NCI-H187 treated with DMSO at 0.1 percent for 48 hours (cell line): ENCODE measurements around the gene MYL11.
A peak's percentile ranks its signal among the peaks of the same experiment; 100 is the strongest.

ENCODE experiments used
- DNase-seq: peaks from one replicate; lab custom pipeline; 2025; lab: John Stamatoyannopoulos, UW

MYL11 gene

DNA sequence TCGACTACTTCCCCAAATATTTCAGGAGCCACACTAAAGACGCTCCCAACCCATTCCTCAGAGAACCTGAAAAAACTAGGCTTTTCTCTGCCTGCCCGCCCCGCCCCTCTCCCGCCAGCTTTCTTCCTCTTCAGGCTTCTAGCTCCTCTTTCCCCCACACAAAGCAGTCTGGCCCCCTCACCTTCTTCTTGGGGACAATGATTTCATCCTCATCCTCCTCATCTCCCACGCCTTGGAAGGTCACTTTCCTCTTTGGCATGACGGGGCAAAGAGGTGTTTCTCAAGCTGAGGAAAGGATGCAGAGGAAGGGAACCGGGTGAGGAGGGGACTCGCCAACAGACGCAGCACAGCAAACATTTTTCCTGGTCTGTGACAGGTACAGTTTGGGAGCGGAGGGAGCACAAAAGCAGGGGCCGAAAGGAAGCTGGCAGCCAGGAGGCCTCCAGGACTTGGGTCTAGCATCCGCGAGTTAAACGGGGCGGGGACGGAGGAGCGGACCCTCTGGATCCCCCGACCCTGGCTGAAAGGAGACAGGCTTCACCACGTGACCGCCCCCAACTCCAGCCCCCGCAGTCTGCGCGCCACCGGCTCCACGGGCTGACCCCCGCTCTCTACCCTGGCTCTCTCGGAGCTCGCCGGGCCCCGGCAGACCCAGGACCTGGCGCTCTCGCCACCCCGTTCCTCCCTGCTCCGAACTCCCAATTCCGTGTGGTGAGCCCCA lies 20.0 kb upstream of the MYL11 start:
- no peak for DNase-seq

GRCh38 chr16:30355144-30355953 lies 19.3 kb upstream of the MYL11 start, which contains the start of gene CD2BP2:
CD2BP2 (minus strand) TSS chr16:30355308; CDS start chr16:30354681, 627 bp downstream.
- peak; percentile 38 for DNase-seq

DNA sequence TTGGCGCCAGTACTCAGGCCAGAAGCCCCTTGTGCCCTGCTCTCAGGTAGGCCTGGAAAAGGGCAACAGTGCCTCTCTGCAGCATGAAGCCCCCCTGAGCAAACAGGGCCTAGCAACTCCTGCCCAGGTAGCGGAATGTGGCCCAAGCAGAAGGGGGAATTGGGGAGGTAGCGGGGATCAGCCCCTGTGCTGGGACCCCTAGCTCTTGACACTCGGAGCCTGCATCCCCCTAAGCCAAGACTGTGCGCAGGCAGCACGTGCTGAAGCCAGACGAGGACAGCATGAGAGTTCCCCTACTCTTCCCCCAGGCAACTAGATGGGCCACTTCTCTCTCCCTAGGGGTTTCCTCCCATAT lies 18.7 kb upstream of the MYL11 start:
- DNase-seq = no peak

DNA sequence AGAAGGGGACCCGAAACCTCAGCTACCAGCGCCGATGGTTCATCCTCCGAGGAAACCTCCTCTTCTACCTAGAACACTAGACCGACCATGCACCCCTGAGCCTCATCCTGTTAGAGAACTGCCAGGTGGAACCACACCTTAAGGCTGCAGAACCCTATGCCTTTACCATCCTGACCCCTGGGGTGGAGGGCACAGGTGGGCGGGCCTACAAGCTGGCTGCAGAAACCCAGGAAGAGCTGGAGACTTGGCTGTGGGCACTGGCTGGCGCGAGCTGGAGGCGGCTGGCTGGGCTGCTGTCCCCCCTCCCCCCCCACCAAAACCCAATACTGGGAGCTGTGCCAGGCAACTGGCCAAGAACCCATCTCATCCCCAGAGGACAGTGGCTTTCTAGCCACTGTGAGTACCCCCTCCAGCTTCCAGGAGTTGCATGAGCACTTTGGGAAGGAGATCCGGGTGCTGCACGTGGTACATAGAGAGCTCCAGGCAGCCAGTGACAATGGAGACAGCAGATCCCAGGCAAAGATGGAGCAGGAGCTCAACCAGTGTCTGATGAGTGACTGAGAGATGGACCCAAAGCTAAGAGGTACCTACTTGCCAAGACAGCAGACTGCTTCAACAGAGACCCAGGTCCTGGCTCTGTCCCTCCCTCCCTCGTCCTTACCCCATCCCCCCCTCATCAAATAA lies 18.1 kb upstream of the MYL11 start:
- no peak for DNase-seq

- DNase-seq = no peak
Measured at GRCh38 chr16:30357085-30357714, 17.4 kb upstream of the MYL11 start.

GRCh38 chr16:30357715-30358576 lies 16.7 kb upstream of the MYL11 start:
- no peak for DNase-seq

GRCh38 chr16:30358577-30358936 lies 16.0 kb upstream of the MYL11 start:
- no peak for DNase-seq

GRCh38 chr16:30358990-30359870 lies 15.4 kb upstream of the MYL11 start:
- DNase-seq = no peak

GRCh38 chr16:30359871-30360170 lies 14.8 kb upstream of the MYL11 start:
- DNase-seq = no peak

DNA sequence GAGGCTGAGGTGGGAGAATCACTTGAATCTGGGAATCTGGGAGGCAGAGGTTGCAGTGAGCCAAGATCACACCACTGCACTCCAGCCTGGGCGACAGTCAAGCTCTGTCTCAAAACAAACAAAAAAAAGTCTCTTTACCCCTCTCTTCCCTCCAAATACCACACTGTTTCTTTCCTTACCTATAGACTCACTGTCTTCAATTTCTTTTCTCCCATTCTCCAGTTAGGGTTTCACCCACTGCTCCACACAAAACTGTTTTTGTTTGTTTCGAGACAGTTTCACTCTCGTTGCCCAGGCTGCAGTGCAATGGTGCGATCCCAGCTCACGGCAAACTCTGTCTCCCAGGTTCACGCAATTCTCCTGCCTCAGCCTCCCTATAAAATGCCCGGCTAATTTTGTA lies 13.4 kb upstream of the MYL11 start:
- no peak for DNase-seq

DNA sequence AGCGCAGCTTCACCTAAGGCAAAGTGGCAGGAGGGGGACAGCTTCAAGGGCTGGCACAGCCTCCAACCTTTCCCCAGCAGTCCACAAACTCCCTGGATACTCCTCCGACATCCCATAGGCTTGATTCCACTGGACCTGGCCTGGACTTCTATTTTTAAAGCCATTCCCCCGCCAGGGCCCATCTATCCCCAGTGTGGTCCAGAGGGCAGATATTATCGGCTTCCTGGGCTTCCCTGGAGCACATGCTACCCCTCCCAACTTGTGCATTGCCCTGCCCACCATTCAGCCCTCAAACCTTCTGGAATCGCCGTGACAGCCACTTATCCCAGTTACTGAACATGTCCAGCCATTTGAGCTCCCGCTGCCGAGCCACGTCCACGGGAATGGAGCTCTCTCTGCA lies 9.4 kb upstream of the MYL11 start:
- DNase-seq = no peak

DNA sequence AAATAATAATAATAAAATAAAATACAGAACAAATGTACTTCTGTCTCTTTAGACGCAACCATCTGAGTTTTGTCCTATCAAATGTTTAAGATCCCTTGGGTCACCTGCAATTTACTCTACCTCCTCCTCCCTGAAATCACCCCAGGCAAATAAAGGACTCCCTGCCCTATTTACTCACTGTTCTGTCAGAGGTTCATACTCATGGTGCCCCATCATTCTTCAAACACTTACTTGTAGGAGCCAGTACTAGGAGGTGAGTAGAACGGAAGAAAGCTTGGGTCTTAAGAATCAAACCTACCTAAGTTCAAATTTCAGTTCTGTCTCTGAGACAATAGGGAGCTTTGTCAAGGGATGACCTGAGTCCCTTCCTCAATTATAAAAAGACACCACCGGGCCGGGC lies 8.1 kb upstream of the MYL11 start:
- DNase-seq = no peak

GRCh38 chr16:30367349-30368009 lies 7.1 kb upstream of the MYL11 start:
- no peak for DNase-seq

- no peak for DNase-seq
Measured at GRCh38 chr16:30368122-30368791, 6.3 kb upstream of the MYL11 start.

GRCh38 chr16:30368792-30369090 lies 5.9 kb upstream of the MYL11 start:
- no peak for DNase-seq

DNA sequence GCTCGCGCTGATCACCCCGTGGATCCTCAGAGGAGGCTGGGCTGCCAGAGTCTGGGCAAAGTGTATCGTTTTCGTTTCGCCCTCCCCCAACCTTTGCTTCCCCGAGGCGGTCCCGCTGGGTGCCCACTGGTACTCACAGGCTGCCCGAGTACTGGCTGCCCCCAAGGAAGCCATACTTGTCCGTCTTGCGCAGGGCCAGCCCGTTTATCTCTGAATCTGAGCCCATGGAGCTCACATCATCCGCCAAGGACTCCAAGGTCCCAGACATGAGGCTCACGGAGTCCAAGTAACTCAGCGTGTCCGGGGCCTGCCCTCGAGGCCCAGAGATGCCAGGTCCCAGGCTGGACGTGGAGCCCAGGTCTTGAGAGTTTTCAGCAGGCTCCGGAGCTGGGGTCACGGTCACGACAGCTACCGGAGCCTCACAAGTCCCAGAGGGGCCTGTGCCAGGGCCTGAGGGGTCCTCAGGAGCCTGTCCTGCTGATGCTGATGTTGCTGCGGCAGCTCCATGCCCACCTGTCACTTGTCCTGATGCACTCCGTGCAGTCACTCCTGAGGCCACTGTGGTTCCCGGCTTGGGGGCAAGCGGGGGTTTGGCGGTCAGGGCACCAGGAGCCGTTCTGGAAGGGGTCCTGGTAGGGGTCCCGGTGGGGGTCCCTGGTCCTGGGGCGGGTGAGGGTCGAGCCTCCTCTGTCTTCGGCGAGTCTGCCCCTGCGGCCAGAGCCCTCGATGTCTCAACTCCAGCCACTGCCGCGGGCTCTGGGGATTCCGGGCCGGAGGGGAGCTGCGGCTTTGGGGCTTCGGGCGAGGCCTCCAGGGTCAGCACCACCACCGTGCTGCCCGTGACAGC lies 5.3 kb upstream of the MYL11 start:
- no peak for DNase-seq

- no peak for DNase-seq
Measured at GRCh38 chr16:30369938-30370455, 4.6 kb upstream of the MYL11 start.

DNA sequence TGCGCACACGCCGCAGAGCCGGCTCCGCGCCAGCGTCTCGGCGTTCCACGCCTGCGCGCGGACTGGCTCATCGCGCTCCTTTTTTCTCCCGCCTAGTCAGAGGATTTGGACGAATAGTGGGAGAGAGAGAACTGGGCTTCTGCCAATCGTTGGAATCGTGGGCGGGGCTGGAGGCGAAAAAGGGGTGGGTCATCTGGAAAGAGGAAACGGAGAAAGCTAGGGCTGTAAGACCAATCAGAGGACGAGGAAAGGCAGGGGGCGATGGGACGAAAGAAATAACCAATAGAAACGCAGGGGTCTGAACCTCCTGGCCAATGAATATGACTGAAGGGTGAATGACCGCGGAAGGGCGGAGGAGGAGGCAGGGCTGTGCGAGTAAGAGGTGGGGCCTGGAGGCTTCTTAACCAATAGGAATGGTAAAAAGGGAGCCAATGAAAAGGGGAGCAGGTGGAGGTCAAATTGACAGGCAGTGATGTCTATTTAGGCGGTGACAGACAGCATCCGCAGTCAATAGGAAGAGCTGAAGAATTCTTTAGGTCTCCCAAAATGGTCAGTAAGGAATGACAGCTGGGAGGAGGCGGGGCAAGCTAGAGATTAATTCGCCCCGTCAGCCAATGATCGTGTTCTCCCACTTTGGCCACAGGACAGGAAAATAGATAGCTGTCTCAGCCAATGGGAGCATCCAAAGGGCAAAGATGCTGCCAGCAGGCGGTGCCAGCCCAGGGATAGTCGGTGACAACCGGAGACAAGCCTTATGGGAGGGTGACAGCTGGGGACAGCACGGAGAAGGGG lies 4.0 kb upstream of the MYL11 start, which contains the start of gene TBC1D10B:
TSS of gene TBC1D10B (minus strand) at position 39 of the 792 bp plus-strand sequence. CDS start 311 bp downstream, outside the sequence.
- DNase-seq = peak; percentile 98
